HG03039 (cell line): ENCODE measurements around the gene ZNF618.

Source experiments
- ATAC-seq: cut with Tn5 transposase; IDR thresholded peaks from one replicate; pipeline ENCODE4 v1.9.1; 2021; ENCODE audit warnings: mild to moderate bottlenecking, moderate library complexity; ENCODE audit not compliant: unreplicated experiment

ZNF618 gene

GRCh38 chr9:114014044-114014443 lies 137.9 kb downstream of the ZNF618 start:
- ATAC-seq = no peak

- ATAC-seq = no peak
These were observed 139.5 kb downstream of the ZNF618 start for GRCh38 chr9:114015607-114016006.

GRCh38 chr9:114016101-114016500 lies 140.0 kb downstream of the ZNF618 start:
- no peak for ATAC-seq

- no peak for ATAC-seq
These were observed 140.7 kb downstream of the ZNF618 start for GRCh38 chr9:114016629-114017423.

- ATAC-seq = no peak
These were observed 141.9 kb downstream of the ZNF618 start for GRCh38 chr9:114017741-114018715.

GRCh38 chr9:114021578-114021977 lies 145.5 kb downstream of the ZNF618 start:
- no peak for ATAC-seq

- ATAC-seq = no peak
These were observed 147.9 kb downstream of the ZNF618 start for GRCh38 chr9:114023961-114024360.

GRCh38 chr9:114025196-114025753 lies 149.2 kb downstream of the ZNF618 start:
- no peak for ATAC-seq

GRCh38 chr9:114025760-114026159 lies 149.7 kb downstream of the ZNF618 start:
- no peak for ATAC-seq

- no peak for ATAC-seq
These were observed 150.2 kb downstream of the ZNF618 start for GRCh38 chr9:114026335-114026734.

- ATAC-seq = no peak
These were observed 151.2 kb downstream of the ZNF618 start for GRCh38 chr9:114027159-114027862.

- ATAC-seq = no peak
These were observed 151.9 kb downstream of the ZNF618 start for GRCh38 chr9:114027863-114028465.

- ATAC-seq = no peak
These were observed 152.5 kb downstream of the ZNF618 start for GRCh38 chr9:114028646-114029045.

GRCh38 chr9:114029311-114030170 lies 153.4 kb downstream of the ZNF618 start:
- ATAC-seq = no peak

GRCh38 chr9:114030364-114030763 lies 154.3 kb downstream of the ZNF618 start:
- ATAC-seq = no peak

GRCh38 chr9:114031037-114031630 lies 155.0 kb downstream of the ZNF618 start:
- no peak for ATAC-seq

GRCh38 chr9:114031948-114032840 lies 156.1 kb downstream of the ZNF618 start:
- no peak for ATAC-seq
